Fibroblast of mammary gland (primary cell): Measurements from ENCODE around the gene NAA38.

ENCODE experiments used
- DNase-seq: peaks from one replicate; pipeline ENCODE4 v3.0.0-alpha.2; 2010; ENCODE audit warnings: low read depth
- H3K4me3 ChIP-seq: 2 replicates; pipeline ENCODE4 v1.5.1; 2011; ENCODE audit warnings: low read depth, mild to moderate bottlenecking, low read length, moderate library complexity; ENCODE audit not compliant: control insufficient read depth
- TF ChIP-seq, protein P1 (sequence below): conservative IDR thresholded peaks from 2 replicates; pipeline ENCODE4 v1.5.1; 2011; ENCODE audit warnings: low read depth, low read length, inconsistent platforms; ENCODE audit not compliant: control insufficient read depth, insufficient read depth

NAA38 gene

DNA sequence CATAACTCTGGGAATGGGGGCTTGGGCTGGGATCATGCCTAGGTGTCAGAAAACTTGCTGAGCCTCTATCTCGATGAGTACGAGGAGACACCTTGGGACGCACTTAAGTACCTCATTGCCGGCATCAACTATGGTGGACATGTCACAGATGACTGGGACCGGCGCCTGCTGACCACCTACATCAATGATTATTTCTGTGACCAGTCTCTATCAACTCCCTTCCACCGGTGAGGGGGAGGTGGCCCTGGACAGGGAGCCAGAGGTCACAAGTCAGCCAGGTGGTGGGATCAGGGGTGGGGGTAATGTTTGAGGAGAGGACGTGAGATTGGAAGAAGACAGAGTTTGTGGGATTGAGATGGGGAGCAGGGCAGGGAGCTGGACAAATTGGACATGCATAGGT is 26.7 kb downstream of the NAA38 start:
- TF ChIP-seq, protein P1, sequence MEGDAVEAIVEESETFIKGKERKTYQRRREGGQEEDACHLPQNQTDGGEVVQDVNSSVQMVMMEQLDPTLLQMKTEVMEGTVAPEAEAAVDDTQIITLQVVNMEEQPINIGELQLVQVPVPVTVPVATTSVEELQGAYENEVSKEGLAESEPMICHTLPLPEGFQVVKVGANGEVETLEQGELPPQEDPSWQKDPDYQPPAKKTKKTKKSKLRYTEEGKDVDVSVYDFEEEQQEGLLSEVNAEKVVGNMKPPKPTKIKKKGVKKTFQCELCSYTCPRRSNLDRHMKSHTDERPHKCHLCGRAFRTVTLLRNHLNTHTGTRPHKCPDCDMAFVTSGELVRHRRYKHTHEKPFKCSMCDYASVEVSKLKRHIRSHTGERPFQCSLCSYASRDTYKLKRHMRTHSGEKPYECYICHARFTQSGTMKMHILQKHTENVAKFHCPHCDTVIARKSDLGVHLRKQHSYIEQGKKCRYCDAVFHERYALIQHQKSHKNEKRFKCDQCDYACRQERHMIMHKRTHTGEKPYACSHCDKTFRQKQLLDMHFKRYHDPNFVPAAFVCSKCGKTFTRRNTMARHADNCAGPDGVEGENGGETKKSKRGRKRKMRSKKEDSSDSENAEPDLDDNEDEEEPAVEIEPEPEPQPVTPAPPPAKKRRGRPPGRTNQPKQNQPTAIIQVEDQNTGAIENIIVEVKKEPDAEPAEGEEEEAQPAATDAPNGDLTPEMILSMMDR, result no peak
- no peak for DNase-seq
- H3K4me3 ChIP-seq, result no peak overlapping the region

DNA sequence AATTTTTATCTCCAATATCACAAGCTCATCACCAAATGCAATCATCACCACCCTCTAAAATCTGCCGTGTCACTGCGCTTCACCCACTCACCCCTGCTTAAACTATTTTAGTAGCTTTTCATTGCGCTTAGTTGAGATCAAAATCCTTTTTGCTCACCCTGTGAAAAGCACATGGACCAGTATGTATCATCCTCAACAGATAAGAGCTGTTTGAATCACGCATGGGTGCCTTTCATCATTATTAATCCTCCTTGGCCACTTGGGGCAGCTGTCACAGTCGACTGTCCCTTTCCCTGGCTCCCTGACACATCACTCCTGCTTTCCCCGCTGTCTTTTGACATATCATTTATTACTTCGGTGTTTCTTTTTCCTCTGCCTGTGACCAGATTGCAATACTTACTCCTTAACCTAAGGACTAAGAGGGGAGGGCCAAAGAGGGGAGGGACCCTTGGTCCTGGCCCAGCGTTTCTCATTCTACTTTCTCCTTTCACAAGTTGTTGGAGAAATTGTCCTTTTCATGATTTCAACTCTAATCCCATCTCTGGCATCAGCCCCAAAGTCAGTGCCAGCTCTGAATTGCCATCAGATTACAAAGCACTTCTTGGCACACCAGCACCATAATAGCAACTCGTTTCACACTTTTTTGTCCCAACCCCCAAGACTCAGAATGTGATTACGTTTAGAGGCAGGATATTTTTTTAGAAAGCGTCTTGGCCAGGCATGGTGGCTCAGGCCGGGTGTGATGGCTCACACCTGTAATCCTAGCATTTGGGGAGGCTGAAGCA is 32.0 kb downstream of the NAA38 start:
- DNase-seq, result no peak
- TF ChIP-seq, protein P1, result no peak
- H3K4me3 ChIP-seq, result no peak overlapping the region

DNA sequence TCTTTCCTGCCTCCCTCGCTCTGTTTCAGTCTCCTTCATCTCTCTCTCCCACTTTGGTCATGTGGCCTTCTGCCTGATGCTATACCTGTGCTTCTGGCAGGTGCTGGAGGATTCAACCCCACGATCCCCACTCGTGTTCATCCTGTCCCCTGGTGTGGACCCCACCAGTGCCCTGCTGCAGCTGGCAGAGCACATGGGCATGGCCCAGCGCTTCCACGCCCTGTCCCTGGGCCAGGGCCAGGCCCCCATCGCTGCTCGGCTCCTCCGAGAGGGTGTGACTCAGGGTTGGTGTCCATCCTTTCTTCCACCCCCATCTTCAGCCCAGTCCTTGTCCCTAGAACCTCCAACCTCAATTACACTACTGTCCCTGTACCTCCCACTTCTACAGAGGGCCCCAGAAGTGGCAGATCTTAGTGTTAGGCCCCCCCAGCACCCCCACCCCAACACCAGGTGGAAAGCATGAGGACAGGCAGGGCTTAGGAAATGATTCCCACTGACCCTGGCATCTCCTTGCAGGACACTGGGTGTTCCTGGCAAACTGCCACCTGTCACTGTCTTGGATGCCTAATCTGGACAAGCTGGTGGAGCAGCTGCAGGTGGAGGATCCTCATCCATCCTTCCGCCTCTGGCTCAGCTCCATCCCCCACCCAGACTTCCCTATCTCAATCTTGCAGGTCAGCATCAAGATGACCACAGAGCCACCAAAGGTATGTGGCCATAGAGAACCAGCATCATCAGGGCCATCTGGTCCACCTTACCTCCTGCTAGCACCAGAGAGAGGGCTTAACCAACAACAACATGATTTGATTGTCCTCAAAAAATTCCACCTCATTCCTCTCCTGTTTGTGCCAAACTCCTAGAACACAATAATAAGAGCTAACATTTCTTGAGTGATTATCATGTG is 33.1 kb downstream of the NAA38 start:
- DNase-seq, result no peak
- TF ChIP-seq, protein P1, result no peak
- no peak overlapping the region for H3K4me3 ChIP-seq

DNA sequence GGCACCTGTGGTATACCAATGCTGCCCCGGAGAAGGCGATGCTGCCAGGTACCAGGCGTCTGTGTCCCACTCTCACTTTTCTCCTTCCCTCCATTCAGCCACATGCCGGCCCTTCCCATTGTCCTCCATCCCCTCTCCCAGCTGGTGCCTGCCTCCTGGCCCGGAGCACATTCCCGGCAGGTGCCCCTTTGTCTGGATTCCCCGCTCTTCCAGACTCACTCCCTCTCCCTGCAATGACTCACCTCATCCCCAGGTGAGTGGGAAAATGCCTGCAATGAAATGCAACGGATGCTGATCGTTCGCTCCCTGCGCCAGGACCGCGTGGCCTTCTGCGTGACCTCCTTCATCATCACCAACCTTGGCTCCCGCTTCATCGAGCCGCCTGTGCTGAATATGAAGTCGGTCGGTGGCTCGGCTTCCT is 33.8 kb downstream of the NAA38 start:
- no peak overlapping the region for H3K4me3 ChIP-seq
- TF ChIP-seq, protein P1, result no peak
- no peak for DNase-seq

DNA sequence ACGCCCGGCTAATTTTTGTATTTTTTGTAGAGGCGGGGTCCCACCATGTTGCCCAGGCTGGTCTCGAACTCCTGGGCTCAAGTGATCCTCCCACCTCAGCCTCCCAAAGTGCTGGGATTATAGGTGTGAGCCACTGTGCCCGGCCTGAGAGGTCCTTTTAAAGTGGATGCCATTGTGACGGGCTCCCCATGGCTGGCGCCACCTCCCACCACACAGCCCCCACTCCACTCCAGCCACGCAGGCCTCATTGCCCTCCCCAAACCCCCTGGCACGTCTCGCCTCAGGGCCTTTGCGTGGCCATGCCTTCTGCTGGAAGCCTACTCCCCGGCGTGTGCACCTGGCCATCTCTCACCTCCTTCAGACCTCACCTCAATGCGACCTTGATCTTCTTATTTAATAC is 35.2 kb downstream of the NAA38 start:
- H3K4me3 ChIP-seq, result no peak overlapping the region
- TF ChIP-seq, protein P1, result no peak
- DNase-seq, result no peak

DNA sequence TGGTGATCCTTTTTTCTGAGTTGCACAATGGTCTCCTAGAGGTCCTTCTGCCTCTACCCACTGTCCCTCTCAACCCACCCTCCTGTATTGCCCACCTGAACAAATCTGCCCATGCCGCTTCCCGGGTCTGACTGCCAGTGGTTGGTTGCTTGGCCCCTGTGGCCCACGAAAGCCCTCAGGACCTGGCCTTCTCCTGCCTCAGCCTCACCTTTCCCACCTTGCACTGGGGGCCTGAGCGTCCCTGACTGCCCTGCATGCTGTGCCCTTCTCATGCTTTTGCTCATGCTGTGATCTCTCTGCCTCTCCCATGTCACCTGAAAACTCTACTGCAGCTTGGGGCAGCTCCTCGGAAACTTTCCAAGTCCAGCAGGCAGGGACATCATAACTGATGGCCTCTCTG is 37.1 kb downstream of the NAA38 start:
- TF ChIP-seq, protein P1, result no peak
- no peak overlapping the region for H3K4me3 ChIP-seq
- no peak for DNase-seq
